HG02763 (cell line): ENCODE data around the gene ETFA.
A peak's percentile ranks its signal among the peaks of the same experiment; 100 is the strongest.

ENCODE experiments used
- ATAC-seq: cut with Tn5 transposase; IDR thresholded peaks from one replicate; pipeline ENCODE4 v1.9.1; 2021; ENCODE audit warnings: mild to moderate bottlenecking, moderate library complexity; ENCODE audit not compliant: unreplicated experiment

Gene ETFA

DNA sequence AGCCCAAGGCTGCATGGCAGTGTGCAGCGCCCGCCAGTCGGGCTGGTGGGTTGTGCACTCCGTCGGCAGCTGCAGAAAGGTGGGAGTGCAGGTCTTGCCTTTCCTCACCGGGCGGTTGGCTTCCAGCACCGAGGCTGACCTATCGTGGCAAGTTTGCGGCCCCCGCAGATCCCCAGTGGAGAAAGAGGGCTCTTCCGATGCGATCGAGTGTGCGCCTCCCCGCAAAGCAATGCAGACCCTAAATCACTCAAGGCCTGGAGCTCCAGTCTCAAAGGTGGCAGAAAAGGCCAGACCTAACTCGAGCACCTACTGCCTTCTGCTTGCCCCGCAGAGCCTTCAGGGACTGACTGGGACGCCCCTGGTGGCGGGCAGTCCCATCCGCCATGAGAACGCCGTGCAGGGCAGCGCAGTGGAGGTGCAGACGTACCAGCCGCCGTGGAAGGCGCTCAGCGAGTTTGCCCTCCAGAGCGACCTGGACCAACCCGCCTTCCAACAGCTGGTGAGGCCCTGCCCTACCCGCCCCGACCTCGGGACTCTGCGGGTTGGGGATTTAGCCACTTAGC is 29.6 kb upstream of the ETFA start:
- ATAC-seq: no peak

DNA sequence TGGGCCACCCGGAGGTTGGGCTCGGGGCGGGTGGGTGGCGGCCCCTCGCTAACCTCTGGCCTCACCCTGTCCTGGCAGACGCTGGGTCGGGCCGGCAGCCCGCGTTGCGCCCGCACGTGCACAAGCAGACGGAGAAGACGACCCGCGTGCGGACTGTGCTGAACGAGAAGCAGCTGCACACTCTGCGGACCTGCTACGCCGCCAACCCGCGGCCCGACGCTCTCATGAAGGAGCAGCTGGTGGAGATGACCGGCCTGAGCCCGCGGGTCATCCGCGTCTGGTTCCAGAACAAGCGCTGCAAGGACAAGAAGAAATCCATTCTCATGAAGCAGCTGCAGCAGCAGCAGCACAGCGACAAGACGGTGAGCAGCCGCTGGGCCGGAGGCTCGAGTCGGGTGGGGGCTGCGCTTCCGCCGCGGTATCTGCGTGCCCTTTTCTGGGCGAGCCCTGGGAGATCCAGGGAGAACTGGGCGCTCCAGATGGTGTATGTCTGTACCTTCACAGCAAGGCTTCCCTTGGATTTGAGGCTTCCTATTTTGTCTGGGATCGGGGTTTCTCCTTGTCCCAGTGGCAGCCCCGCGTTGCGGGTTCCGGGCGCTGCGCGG is 29.0 kb upstream of the ETFA start:
- no peak for ATAC-seq

DNA sequence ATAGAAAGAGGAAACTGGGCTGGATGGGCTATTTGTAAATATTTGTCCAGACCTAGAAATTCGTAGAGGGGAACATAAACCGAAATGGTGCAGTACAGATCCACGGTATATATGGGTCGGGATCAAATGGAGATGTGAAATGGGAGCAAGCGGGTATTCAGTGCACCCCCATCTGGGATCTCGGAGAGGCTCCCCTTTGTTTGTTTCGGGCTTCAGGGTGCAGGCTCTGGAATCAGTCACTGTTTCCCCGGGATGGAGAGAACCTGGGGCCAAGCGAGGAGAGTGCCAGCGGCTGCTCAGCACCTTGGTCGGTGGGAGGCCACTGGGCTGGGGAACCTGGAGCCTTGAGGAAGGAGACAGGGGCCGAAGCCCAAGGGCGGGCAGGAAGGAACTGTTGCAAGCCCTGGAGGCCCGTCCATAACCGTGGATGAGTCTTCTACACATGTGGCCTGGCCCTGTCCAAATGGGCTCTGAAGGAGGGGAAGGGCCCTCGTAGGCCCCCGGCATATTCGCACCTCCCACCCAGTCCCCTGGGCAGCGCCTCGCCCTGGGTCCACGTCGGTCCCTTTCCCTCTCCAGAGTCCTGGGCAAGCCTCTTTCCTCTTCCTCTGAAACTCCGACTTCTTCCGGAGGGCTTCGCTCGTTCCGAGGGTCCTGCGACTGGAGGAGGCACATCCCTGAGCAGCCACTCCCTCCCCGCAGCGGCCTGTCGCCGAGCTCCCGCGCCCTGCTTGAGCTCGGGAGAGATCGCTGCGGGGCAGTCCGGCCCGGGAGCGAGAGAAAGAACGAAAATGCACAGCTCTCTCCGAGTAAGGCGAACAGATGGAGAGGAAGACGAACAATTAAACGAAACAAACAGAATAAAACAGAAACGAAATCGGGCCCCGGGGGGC is 28.3 kb upstream of the ETFA start:
- ATAC-seq: no peak

DNA sequence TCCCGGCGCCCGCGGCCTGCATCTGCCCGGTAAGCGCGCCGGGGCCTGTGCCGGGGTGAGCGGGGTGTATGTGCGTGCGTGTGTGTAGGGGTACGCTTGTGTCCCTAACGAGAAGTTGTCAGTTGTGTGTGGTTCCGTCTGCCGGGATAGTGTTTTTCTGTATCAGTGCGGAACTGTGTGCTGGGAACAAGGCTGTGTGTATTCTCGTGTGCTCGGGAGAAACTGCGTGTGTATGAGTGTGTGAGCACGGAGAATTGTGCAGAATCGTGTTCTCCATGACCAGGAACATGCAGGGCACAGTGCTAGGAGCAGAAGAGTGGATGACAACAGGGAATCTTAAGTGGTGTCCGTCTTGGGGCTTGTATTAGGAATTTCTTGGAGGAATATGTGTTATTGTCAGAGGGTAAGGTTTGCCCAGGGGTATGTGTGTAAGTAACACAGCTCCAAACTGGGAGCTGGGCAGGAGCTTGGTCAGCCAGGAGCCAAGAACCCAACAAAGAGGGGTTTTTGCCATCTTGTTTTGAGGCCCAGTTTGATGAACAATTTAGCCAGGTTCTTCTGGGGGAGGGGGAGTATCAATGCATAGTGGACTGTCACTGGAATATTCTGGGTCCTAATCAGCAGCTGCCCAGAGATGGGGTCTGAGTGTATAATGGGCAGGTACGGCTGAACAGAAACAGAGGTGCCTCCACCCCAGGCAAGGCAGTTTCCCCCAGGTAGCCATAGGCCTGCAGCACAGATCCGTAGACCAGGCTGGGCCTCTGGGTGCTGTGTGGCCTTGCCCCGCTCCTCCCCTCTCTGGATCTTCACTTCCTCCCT is 27.4 kb upstream of the ETFA start:
- no peak for ATAC-seq

DNA sequence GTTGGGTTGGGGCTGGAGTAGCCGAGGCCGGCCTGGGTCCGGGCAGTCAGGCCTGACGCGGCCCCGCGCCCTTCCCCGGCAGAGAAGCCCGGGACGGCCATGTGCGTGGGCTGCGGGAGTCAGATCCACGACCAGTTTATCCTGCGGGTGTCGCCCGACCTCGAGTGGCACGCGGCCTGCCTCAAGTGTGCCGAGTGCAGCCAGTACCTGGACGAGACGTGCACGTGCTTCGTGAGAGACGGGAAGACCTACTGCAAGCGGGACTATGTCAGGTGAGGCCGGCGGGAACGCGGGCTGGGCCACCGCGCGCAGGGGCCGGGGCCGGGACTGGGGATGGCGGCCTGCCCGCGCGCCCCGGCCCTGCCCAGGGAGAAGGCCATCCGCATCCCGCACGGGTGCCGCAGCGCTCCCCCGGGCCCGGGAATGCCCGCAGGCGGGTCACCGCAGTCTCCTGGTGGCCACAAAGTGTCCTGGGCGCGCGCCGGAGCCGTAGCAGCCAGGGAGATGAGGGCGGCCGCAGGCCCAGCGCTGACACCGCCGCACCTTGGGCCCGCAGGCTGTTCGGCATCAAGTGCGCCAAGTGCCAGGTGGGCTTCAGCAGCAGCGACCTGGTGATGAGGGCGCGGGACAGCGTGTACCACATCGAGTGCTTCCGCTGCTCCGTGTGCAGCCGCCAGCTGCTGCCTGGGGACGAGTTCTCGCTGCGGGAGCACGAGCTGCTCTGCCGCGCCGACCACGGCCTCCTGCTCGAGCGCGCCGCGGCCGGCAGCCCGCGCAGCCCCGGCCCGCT is 26.6 kb upstream of the ETFA start:
- ATAC-seq: no peak

DNA sequence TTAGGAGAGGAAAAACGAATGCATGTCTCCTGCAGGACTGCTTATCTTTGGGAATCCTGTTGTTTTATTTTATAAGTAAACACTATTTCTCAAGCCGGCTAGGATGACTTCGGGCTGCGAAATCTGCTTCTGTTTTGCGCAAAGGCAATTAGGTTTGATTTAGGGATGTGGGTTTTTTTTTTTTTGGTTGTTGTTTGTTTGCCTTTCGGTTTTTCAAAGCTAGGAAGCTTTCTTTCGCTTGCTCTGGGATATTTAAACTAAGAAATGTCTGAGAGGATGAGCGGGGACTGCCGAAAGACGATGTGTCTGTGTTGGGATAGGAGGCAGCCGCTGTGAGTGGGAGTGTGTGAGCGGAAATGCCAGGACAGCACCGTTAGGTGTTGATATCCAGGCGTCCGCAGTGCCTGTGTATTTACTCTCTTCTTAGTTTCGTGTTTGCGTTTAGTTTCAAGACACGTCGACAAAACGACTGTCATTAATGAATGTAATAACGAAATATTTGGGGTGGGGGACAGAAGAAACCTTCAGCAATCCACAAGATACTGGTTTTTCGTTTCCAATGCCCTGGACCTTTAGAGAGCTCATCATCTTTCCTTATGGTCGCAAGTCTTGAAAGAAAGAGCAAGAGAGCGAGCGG is 25.9 kb upstream of the ETFA start:
- ATAC-seq: no peak

DNA sequence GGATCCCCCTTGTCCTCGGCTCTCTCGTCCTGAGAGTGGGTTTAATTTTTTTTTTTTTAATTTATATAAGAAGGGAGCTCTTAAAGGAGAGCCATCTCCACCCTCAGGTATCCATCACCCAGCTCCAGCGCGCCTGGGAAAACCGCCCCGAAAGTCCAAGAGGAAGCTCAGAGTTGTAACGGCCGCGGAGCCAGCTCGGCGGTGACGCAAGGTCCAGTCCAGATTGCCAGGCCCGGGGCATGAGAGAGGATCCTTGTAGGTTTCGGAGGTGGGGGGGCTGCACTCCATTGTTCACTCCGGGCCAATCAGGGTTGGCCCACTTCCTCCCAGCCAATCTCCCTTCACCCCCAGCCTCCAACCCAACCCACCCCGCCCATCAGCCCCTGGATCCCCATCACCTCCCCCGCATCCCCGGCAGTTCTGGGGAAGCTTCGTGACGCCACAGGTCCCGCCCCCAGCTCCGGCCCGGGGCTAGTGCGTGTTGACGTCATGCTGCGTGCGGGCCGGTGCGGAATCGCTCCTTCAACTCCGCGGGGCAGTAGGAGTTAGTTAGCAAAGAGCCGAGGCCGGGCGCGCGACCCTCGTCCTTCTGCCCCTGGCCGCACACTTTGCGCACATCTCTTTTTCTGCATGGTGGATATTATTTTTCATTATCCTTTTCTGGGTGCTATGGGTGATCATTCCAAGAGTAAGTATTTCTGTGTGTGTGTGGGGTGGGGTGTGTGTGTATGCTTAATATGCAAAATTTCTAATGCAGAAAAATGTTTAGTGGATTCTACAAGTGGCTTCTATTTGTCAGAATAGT is 25.2 kb upstream of the ETFA start, which contains the start of gene ISL2:
Gene ISL2 (plus strand): TSS at position 520 of the 805 bp plus-strand sequence. CDS start 111 bp downstream, at position 631.
- peak; percentile 48 for ATAC-seq

DNA sequence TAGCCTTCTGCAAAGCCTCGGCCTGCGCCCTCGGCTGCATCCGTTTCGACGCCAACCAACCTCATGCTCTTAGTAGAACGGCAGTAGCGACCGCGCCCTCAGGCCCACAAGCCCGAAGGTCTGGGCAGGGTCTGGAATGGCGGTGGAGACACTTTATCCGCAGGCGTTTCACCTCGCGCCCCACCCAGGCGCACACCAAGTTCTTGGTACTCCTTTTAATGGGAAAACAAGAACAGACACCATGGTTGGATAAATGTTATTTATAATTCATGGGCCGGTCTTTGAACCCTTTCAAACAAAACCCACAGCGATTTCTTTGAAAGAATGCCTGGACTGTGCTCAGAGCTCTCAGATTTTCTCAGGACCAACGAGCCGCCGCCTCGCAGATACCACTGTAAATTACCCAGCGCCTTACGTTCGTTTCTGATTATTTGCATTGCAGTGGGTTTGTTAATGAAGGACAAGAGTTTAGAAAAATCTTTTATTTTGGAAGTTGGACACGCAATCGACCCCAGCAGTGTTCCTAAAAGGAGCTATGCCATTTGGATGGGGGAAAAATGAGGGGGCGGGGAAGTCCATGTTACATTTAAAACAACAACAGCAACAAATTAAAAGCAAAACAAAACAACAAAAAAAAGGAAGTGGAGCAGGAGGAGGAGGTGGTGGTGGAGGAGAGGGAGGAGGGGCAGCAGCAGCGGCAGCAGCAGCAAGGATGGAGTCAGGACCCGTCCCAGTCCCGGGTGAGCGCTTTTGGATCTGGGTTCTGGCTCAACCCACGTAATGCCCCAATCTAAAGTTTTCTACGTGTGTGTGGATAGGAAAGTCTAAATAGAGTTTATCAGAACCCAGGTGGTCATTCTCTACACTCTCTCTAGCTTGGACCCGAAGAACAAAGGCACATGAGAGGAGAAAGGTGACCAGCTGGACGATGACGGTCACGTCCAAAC is 24.3 kb upstream of the ETFA start:
- no peak for ATAC-seq

DNA sequence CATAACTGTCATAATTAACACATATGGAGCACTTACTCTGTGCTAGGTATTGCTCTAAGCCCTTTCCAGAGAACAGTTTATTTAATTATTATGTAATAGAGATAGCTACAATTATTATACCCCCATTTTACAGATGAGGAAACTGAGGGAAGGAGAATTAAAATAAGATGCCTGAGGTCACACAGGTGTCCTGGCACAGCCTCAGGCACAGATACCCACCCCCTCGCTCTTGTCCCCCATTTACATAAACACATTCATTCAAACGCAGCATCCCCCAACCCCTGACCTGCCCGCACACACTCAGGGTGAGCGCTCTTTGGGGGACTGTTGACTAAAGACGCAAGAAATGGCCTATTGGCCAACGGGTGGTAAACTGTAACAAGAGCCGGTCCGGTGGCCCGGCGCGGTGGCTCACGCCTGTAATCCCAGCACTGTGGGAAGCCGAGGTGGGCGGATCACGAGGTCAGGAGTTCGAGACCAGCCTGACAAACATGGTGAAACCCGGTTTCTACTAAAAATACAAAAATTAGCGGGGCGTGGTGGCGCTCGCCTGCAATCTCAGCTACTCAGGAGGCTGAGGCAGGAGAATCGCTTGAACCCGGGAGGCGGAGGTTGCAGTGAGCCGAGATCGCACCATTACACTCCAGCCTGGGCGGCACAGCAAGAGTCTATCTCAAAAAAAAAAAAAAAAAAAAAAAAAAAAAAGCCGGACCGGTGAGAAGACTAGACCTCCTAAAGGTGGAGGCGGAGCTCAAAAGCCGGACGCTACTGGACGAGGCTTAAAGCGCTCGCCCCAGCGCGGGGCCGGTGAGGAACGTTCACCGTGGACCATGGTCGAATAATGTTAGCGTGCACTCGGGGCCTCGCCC is 23.4 kb upstream of the ETFA start:
- no peak for ATAC-seq

DNA sequence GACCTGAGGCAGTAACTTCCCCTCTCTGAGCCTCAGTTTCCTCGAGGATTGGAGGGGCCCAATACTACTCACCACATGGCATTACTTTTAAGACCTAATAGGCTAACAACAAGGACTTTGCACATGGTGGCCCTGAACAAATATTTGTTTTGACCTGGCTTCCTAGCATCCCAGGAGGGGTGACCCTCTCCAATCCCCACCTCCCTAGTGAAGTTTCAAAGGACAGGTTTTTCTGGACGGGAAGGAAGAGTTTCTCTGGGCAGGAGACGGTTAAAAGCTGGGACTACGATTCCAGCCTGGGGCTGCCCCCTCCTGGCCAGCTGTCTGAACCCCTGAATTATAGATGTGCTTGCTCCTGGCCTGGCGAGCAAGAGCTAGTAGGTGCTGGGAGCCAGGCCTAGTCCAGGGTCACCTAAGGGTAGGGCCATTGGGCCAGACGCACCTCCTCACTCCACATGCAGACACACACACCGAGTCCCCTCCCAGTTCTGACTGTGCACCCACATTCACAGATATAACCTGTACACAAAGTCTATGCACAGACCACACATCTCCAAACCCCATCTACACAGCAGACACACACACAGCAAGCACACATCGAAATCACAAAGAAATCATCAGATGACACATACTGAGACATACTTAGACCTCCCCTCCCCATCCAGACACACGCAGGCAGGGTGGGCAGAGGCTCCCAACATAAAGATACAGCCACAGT is 22.6 kb upstream of the ETFA start:
- ATAC-seq: no peak

DNA sequence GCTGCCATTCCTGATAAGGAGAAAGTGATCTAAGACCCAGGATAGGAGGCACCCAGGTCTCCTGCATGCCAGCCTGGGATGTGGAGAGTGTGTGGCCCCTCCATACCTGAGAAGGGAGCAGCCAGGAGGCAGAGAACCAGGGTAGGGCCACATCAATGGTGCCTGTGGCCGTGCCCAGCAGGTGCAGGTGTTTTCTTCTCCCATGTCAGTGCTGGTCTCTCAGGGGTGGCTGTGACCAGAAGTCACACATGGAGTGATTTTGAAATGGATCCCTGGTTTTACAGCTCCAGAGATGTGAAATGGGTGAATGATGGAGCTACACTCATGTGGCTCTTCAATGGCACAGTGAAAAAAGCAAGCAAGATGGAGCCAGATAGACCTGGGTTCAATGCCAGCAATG is 22.0 kb upstream of the ETFA start:
- ATAC-seq: no peak

DNA sequence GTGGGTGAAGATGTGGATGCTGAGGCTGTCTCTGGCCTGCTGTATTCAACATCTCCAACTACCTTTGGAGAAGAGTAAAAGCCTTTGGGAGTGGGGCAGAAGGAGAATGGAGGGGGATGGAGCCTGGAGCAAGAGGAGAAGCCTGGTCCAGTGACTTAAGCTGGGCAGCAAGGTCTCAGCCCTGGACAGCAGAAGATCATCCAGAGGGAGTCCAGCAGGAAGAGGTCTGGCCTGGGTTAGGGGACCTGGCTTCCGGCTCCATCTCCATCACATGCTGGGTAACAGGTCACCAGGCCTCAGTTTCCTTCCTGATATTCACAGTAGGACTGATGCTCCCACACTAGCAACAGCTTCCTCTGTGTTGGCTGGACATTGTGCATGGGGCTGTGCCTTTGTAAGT is 21.5 kb upstream of the ETFA start:
- no peak for ATAC-seq

DNA sequence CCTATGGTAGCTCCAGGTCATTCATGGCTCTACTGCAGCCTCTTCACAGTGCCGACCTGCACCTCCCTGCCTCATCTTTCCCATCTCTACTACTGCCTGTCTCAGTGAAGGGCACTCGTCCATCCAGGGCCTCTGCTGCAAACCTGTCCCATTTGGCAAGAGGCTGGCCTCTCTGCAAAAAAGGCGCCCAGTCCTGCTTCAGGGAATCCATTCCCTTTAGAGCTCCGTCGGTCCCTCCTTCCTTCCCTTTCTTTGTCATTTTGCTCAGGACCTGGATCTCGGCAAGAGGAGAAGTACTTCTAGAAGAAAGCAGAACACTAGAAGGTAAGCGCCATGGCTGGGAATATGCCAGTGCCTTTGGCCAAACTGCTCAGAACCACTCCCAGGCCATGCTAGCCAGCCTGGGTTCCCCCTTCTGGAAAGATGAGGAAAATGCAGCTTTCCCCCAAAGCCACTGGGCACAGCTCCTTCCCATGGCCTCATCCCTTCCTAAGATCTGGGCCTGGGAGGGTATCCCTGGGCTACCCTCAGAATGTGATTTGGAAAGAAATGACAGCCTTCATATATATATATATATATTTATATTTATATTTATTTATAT is 18.9 kb upstream of the ETFA start:
- no peak for ATAC-seq

DNA sequence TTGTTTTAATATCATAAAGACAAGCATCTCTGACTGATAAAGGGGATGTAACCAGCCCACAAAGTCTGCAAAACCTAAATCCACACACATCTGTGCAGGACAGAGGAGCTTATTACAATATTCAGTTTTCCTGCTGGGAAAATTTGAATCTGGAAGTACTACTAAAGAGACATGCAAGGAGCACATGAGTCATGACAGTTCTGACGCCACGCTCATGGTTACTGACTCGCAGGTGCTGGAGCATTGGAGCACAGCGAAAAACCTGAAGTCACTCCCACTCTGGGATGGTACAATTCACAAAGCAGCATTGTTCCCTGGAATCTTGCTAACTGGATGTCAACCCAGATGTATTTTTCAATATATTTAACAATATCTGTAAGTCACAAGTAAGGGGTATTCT is 17.7 kb upstream of the ETFA start:
- no peak for ATAC-seq

DNA sequence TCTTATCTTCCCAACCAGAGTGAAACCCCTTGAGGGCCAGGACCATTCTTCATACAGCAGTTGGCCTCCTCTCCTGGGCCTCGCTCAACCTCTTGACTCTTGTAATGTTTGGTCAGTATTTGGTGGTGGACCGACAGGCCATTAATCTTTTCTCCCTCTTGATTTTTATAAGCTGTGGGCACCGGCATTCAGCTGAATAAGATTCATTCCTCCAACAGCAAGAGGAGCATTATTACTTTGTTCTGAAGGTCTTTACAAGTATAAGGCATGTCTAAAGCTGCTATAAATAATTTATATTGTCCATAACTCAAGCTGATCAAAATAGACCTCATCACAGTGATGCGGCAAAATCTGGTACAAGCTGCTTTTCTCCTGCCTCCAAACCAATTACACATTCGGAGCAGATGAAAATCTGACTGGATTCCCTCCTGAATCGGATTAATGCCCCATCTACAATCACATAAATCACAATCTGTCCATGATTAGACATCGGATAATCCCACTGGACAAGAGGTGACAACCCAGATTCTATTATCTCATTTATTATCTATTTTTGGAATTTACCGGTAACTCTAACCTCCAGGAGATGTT is 16.9 kb upstream of the ETFA start:
- ATAC-seq: no peak
